Gastroesophageal sphincter (tissue), 3 donors: ENCODE measurements around the gene CTNNB1.

Source experiments
- CTCF ChIP-seq, 4 experiments: fragments of 200-600 bp in 2 of 4; fragments of 450-650 bp in 2 of 4; sonication (generic) in 1 of 4; IDR thresholded peaks; one replicate each; pipeline ENCODE4 v1.5.1; 2017 to 2019; ENCODE audit warnings: antibody characterized with exemption in 4 of 4, mild to moderate bottlenecking in 2 of 4, moderate library complexity in 2 of 4
- EP300 ChIP-seq: sonication (generic); formaldehyde crosslinking; IDR thresholded peaks from one replicate; pipeline ENCODE4 v1.6.1; 2017; ENCODE audit warnings: antibody characterized with exemption, mild to moderate bottlenecking
- POLR2AphosphoS5 ChIP-seq: sonication (generic); formaldehyde crosslinking; IDR thresholded peaks from one replicate; pipeline ENCODE4 v1.6.1; 2017; ENCODE audit warnings: antibody characterized with exemption

GRCh38 chr3:41265823-41266273 lies 66.5 kb downstream of the CTNNB1 start:
- TF ChIP-seq POLR2AphosphoS5 (no peak), CTCF (IDR thresholded peaks at IDR 0.05) (no peak), EP300 (no peak)
